ENCODE data around the gene TMEM38A.
A peak's percentile ranks its signal among the peaks of the same experiment; 100 is the strongest.
"Not testable (repeated sequence)": the region's sequence is repeated elsewhere in the genome, so short reads cannot be mapped to it uniquely, and the experiment has no call there.

The TMEM38A gene

DNA sequence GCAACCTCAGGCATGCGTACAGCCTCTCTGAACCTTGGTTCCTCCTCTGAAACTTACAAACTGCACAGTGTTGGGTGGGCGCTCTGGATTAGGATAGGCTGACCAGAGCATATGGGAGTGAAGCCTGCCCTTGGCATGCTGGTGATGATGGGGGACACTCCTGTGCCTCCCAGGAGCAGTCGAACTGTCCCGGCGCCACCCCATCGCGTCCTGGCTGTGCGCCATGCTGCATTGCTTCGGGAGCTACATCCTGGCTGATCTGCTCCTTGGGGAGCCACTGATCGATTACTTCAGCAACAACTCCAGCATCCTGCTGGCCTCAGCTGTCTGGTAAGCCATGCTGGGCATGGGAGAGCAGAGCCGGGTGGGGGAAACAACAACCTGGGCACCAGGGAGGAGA, 18.9 kb downstream of the TMEM38A start:
- no peak for DNase-seq

DNA sequence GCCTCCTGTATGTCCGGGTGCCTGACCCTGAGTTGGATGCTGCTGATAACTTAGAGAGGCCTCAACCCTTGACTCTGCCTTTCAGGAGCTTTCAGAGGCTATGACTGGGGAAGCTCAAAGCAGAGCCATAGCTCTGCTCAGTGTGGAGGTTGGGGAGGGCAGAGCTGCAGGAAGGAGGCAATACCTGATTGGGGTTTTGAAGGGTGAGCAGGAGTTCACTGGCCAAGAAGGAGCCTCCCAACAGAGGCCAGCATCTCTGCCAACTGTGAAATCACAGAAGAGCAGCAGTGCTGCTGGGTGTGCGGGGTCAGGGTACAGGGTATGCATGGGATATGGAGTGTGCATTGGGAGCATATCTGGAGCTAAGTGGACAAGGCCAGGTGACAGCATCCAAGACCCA, 21.6 kb downstream of the TMEM38A start:
- no peak for DNase-seq

DNA sequence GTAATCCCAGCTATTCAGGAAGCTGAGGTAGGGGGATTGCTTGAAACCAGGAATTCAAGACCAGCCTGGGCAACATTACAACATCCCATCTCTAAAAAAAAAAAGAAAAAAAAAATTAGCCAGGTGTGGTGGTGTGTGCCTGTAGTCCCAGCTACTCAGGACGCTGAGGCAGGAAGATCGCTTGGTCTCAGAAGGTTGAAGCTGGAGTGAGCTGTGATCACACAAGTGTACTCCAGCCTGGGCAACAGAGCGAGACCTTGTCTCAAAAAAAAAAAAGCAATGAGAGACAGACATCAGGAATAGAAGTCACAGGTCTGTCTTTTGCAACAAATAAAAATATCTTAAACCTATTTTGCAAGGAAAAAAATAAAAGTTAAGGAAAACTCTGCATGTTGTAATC, 23.3 kb downstream of the TMEM38A start:
- DNase-seq = no peak

DNA sequence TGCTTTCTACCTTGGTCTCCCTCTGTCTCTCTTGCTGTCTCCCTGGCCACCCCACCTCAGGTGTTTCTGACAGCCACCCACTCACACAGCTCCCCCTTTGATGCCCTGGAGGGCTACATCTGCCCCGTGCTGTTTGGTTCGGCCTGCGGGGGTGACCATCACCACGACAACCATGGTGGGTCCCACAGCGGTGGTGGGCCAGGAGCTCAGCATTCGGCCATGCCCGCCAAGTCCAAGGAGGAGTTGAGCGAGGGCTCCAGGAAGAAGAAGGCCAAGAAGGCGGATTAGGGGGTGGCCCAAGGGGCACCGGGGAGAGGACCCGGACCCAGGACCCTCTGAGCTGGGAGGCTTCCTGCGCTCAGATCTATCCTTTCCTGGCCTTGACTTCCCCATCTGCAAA, 27.1 kb downstream of the TMEM38A start:
- DNase-seq = no peak

DNA sequence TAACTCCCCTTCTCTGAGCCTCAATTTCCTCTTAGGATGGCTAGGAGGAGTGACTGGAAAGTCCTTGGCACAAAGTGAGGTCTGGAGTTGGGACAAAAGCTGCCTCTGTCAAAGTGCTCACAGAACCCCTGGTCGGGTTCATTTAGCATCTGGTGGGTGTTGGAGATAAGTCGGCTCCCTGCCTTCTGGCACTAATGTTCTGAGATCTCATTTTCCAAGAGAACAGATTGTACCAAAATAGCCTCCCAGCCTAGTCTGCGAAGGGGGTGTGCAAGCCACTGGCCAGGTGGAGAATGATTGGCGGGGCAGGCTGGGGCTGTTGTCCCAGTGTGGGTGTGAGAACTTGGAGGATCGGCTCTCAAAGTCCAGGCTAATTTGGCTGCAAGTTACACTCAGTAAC, 38.0 kb downstream of the TMEM38A start:
- no peak for DNase-seq

DNA sequence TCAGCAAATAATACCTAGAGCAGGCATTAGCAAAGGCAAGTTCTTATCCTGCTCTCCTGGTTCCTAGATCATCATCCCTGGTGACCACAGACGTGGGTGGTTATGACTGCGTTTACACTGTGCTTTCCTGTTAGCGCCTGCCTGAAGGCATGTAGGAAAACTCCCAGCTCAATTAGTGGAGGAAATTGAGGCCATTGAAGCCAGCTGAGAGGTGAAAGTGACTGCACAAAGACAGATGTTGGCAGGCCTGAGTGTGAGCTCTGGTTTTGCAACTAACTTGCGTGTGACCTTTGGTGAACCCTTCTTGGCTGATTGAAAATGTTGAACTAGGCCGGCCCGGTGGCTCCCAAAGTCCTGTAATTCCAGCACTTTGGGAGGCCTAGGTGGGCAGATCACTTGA, 41.2 kb downstream of the TMEM38A start:
- DNase-seq = no peak

DNA sequence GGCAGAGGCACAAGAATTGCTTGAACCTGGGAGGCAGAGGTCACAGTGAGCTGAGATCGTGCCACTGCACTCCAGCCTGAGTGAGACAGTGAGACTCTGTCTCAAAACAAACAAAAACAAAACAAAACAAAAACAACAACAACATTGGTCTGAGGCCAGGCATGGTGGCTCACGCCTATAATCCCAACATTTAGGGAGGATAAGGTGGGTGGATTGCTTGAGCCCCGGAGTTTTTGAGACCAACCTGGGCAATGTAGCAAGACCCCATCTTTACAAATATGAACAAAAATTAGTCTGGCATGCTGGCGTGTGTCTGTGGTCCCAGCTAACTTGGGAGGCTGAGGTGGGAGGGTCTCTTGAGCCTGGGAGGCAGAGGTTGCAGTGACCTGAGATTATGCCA, 42.7 kb downstream of the TMEM38A start:
- DNase-seq = no peak

DNA sequence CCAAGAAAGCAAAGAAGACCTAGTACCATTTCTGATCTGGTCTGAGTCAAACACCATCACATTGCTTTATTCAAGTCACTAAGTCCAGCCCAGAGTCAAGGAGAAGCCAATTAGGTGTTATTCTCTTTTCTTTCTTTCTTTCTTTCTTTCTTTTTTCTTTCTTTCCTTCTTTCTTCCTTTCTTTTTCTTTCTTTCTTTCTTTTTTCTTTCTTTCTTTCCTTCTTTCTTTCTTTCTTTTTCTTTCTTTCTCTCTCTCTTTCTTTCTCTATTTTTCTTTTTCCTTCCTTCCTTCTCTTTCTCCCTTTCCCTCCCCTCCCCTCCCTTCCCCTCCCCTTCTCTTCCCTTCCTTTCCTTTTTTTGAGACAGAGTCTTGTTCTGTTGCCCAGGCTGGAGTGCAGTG, 49.9 kb downstream of the TMEM38A start:
- DNase-seq = not testable (repeated sequence)

DNA sequence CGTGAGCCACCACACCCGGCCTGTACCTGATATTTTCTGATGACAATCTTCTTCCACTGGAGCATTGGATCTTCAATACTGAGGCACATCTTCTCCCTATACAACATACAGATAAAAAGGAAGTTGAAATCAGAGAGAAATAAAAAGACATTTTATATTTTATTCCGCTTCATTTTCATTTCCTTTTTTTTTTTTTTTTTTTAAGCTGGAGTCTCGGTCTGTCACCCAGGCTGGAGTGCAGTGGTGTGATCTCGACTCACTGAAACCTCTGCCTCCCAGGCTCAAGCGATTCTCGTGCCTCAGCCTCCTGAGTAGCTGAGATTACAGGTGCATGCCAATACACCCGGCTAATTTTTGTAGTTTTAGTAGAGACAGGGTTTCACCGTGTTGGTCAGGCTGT, 51.4 kb downstream of the TMEM38A start:
- DNase-seq = not testable (repeated sequence)

DNA sequence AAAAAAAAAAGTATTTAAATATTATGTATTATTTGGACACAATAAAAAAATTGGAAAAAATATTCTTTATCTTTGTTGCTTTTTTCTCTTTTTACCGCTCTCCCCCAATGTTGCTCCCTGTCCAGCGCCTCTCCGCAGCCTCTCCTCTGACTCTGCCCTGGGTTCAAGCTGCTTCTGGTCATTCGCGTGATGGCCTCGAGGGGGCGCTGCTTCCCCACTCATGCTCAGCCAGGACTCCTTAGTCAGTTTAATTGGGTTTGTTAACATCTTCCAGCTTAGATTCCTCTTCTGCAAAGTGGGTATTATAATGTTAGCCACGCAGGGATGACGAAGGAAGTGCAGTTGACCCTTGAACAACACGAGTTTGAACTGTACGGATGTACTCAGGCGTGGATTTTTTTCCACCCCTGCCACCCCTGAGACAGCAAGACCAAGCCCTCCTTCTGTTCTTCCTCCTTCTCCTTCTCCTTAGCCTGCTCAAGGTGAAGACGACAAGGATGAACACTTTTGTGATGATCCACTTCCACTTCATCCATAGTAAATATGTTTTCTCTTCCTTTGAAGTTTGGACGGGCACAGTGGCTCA, 53.9 kb downstream of the TMEM38A start:
- peak; percentile 42 to 53 for DNase-seq

DNA sequence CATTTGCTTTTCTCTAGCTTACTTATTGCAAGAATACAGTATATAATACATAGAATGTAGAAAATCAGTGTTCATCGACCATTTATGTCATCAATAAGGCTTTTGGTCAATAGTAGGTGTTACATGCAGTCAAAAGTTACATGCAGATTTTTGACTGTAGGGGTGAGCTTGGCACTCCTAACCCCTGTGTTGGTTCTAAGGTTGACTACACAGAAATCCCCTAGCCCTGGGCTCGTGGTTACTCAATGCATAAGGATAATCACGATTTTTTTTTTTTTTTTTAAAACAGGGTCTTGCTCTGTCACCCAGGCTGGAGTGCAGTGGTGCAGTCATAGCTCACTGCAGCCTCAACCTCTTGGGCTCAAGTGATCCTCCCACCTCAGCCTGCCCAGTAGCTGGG, 54.7 kb downstream of the TMEM38A start:
- no peak for DNase-seq

DNA sequence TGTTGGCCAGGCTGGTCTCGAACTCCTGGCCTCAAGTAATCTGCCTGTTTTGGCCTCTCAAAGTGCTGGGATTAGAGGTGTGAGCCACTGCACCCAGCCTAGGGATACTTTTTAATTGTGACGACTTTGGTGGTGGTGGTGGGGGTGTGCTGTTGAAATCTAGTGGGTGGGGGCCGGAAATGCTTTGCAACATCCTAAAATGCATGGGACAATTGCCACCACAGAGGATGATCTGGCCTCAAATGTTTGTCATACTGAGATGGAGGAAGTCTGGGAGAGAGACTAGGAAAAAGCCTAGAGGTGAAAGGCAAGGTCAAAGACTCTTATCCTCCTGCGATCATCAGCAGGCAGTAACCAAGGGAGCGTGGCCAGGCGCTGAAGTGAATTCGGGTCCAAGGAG, 60.1 kb downstream of the TMEM38A start:
- no peak for DNase-seq

DNA sequence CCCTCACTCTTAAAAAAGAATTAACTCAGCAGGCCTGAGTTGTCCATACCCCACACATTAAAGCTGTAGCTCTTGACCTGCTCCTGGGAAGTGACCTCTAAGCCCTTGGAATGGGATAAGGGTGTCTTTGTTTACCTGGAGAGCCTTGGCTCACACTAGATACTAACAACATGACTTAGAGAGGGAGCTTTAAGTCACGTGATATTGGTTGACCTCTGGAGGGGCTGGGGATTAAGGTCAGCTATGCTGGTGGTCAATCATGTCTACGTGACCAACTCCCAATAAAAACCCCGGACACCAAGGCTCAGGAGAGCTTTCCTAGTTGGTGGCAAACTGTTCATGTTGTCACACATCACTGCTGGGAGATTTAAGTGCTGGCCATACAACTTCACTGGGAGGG, 61.7 kb downstream of the TMEM38A start:
- DNase-seq = no peak

DNA sequence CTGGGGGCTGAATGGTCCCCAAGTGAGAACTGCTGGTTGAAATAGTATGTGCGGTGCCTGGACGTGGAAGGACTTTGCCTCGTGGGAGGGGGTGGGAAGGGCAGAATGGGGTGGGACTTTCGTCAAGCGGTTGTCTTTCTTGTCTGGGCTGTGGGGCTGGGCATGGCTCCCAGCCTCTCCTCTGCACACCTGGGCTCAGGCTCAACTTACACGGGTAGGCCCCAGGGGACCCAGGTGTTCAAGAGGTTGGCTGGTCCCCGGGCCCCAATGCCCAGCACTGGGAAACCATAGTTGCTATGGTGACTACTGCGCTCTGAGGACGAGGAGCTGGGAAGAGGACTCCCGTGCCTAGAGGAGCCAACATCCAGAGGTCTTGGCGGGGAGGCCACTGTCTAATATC, 66.0 kb downstream of the TMEM38A start:
- no peak for DNase-seq

DNA sequence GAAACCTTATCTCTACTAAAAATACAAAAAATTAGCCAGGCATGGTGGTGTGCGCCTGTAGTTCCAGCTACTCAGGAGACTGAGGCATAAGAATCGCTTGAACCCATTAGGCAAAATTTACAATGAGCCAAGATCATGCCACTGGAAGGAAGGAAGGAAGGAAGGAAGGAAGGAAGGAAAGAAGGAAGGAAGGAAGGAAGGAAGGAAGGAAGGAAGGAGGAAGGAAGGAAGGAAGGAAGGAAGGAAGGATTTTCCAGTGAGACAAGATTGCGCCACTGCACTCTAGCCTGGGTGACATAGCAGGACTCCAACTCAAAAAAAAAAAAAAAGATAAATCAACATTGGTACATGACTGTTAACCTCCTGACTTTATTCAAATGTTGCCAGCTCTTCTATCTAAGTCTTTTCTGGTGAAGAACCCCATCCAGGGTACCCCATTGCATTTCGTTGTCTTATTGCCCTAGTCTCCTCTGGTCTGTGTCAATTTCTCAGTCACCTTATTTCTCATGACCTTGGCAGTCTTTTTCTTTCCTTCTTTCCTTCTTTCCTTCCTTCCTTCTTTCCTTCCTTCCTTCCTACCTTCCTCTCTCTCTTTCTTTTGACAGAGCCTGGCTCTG, 74.8 kb downstream of the TMEM38A start:
- not testable (repeated sequence) for DNase-seq

DNA sequence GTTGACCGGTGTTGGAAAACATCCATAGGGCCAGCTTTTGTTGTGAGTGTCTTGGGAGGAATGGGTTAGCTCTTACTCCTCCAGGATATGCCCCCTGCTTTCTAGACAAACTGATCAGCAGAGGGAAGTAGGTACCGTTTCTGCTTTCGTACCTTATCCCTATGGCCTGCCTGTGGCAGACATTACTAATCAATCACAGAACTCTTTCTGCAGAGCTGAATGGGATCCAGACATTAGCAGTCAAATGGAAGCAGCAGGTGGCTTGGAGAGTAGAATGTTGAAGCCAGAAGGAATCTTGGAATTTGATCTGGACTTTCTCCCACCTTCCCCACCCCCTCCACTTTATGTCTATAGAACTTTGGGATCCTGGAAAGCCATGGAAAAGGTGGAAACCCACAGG, 75.8 kb downstream of the TMEM38A start:
- no peak for DNase-seq

DNA sequence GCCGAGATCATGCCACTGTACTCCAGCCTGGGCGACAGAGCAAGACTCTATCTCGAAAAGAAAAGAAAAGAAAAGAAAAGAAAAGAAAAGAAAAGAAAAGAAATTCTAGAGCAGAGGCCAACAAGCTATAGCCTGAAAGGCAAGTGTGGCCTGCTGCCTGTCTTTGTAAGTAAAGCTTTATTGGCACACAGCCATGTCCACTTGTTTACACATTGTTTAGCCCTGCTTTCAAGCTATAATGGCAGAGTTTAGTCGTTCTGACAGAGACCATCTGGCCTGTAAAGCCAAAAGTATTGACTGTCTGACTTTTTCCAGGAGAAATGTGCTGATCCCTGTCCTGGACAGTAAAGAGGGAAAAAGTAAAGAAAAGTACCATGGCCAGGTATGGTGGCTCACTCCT, 77.0 kb downstream of the TMEM38A start:
- no peak for DNase-seq

DNA sequence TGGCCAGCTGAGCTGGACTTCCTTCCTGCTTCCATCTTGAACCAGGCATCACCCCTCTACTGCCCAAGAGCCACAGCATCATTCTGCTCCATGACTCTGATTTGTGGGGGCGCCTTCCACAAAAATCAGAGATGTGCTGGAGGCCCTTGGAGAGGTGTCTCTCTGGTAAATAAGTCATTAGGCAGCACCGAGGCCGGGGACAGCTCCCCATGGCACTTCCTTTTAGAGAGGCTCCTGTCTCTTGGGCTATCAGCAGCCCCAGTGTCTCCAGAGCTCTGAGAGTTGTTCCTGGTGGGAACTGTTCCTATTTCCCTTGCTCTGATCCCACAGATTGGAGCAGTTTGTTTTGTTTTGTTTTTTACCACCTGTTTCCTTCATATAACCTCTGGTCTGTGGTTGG, 78.6 kb downstream of the TMEM38A start:
- no peak for DNase-seq

Measured in stimulated activated CD4-positive, alpha-beta T cell treated with anti-CD3 and anti-CD28 coated beads, Interleukin-2, amount 100 ng/mL, for 48 hours (primary cell).